Kidney (tissue), 14 donors: Measurements from ENCODE around the gene INPP5D. TPM values are rescaled to one million over a fixed set of nuclear protein-coding genes. Genes with fewer than 3 reads are reported as not detected.

Experiments used
- DNase-seq, 5 donors: peaks; one replicate each; pipeline ENCODE4 v3.0.0-alpha.2; 2013 to 2020
- FAIRE-seq: peaks from 2 replicates; lab custom pipeline; 2012; peaks lifted over from hg19 to GRCh38; lab: Jason Lieb, UNC
- H3K27ac ChIP-seq, 2 donors: one replicate each; pipeline ENCODE4 v1.7.0; 2013; ENCODE audit warnings: low read depth in 2 of 2, low read length in 2 of 2, inconsistent platforms in 1 of 2
- H3K27me3 ChIP-seq: one replicate; pipeline ENCODE4 v1.7.1; 2013; ENCODE audit warnings: low read length, inconsistent platforms; ENCODE audit not compliant: control insufficient read depth, insufficient read depth
- H3K36me3 ChIP-seq, 3 donors: one replicate each; pipeline versions ENCODE4 v1.7.0 to v1.7.1; 2013; ENCODE audit warnings: low read length in 3 of 3, control low read depth in 1 of 3, inconsistent platforms in 1 of 3; ENCODE audit not compliant: insufficient read depth in 3 of 3, control insufficient read depth in 2 of 3
- H3K4me1 ChIP-seq, 3 donors: one replicate each; pipeline versions ENCODE4 v1.7.0 to v1.7.1; 2013; ENCODE audit warnings: low read length in 3 of 3, inconsistent platforms in 1 of 3, low read depth in 1 of 3; ENCODE audit not compliant: control insufficient read depth in 2 of 3, insufficient read depth in 2 of 3
- H3K4me3 ChIP-seq, 3 donors: one replicate each; pipeline versions ENCODE4 v1.7.0 to v1.8.1; 2013; ENCODE audit warnings: low read length in 3 of 3, control low read depth in 1 of 3, inconsistent platforms in 1 of 3
- H3K9ac ChIP-seq, 3 donors: one replicate each; pipeline versions ENCODE4 v1.7.0 to v1.7.1; 2013; ENCODE audit warnings: low read length in 3 of 3, control low read depth in 1 of 3, inconsistent platforms in 1 of 3
- H3K9me3 ChIP-seq, 3 donors: one replicate each; pipeline versions ENCODE4 v1.7.0 to v1.7.1; 2013; ENCODE audit warnings: low read length in 3 of 3, control low read depth in 1 of 3, inconsistent platforms in 1 of 3; ENCODE audit not compliant: control insufficient read depth in 2 of 3, insufficient read depth in 1 of 3
- intact Hi-C: fragments of 100-400 bp; cut with DNase I; formaldehyde crosslinking; loops from one replicate; pipeline ENCODE4 v1.11.1; 2022
- polyA plus RNA-seq: library from polyadenylated mRNA; stranded (reverse); fragments of 350-450 nt; fragmentation: Illumina TruSeq; extraction: RNeasy Lipid Tissue Mini Kit (QIAGEN cat#74804); gene quantifications from one replicate; pipeline ENCODE4 v1.2.3, GENCODE V29; 2014; ENCODE audit warnings: low read depth, low replicate concordance; ENCODE audit not compliant: insufficient read depth
- total RNA-seq: library from RNA; stranded (reverse); fragmentation: NEBNext Ultra II Directional; extraction: Animal tissue kit (Norgen Biotek cat#: 25700); gene quantifications from one replicate; pipeline ENCODE4 v1.2.1, GENCODE V29; 2021
- TF ChIP-seq, protein P1 (sequence below): IDR thresholded peaks from 3 replicates; pipeline ENCODE4 v1.5.1; 2012; ENCODE audit warnings: mild to moderate bottlenecking, moderate library complexity, borderline replicate concordance; ENCODE audit not compliant: insufficient read depth; ENCODE audit errors: extremely low read depth
- donor health status: control.
- donor health status: control.
- donor health status: control.
- donor health status: control.
- donor health status: control.
- donor health status: DM: yes; HTN: yes; CAD: no.
- donor health status: Normal renal cell carcinoma (clear cell type).

Gene INPP5D
- total and polyA plus RNA-seq, 2 donors from 2014 or later: 2.6 to 29.6 TPM

DNA sequence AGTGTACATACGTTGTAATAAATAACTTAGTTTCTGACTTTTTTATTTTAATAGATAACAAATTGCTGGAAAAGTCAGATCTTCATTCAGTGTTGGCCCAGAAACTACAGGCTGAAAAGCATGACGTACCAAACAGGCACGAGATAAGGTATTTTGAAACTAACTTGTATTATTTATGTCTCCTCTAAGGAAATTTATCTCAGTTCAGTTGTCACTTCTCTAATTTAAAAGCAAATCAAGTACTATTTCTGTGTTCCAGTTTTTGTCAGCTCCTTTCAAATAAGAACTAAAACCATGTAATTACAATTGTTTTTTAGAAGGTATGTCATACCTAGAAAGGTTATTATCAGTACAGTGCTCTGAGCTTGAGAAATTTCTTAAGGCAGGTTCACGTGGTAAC, 195.9 kb downstream of the INPP5D start:
- H3K36me3 ChIP-seq: peaks cover 0 to 32% (median 12%) of the 10 kb centered on the region in 3 donors
- H3K9me3 ChIP-seq: no peaks in the 10 kb centered on the region
- H3K27ac ChIP-seq: no peak overlapping the region
- H3K4me1 ChIP-seq: peaks cover 2 to 5% (median 5%) of the 10 kb centered on the region in 3 donors
- DNase-seq (no peak), FAIRE-seq (no peak)
- no peak overlapping the region for H3K9ac ChIP-seq
- H3K27me3 ChIP-seq: no peaks in the 10 kb centered on the region
- intact Hi-C loops: loop anchor here (10.0 kb wide), 1 partner anchor 401 kb away; no protein-coding TSS in a partner anchor
- H3K4me3 ChIP-seq: no peak overlapping the region
- TF ChIP-seq, protein P1, sequence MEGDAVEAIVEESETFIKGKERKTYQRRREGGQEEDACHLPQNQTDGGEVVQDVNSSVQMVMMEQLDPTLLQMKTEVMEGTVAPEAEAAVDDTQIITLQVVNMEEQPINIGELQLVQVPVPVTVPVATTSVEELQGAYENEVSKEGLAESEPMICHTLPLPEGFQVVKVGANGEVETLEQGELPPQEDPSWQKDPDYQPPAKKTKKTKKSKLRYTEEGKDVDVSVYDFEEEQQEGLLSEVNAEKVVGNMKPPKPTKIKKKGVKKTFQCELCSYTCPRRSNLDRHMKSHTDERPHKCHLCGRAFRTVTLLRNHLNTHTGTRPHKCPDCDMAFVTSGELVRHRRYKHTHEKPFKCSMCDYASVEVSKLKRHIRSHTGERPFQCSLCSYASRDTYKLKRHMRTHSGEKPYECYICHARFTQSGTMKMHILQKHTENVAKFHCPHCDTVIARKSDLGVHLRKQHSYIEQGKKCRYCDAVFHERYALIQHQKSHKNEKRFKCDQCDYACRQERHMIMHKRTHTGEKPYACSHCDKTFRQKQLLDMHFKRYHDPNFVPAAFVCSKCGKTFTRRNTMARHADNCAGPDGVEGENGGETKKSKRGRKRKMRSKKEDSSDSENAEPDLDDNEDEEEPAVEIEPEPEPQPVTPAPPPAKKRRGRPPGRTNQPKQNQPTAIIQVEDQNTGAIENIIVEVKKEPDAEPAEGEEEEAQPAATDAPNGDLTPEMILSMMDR: no peak

Other genes starting within 250 kb of the INPP5D start
- gene SNORC, start 190.1 kb upstream of the INPP5D start, total RNA-seq: 2.7 TPM
- gene SNORC, start 190.1 kb upstream of the INPP5D start, polyA plus RNA-seq: 3.3 TPM
- 4.8 TPM for gene NGEF, start 47.1 kb upstream of the INPP5D start, total RNA-seq
- 5.3 TPM for gene NGEF, start 47.1 kb upstream of the INPP5D start, polyA plus RNA-seq
- gene NEU2, start 27.7 kb upstream of the INPP5D start, total RNA-seq: not detected
- gene NEU2, start 27.7 kb upstream of the INPP5D start, polyA plus RNA-seq: not detected
- 30.8 TPM for gene ATG16L1, start 191.3 kb downstream of the INPP5D start, total RNA-seq
- 11.7 TPM for gene ATG16L1, start 191.3 kb downstream of the INPP5D start, polyA plus RNA-seq
- gene SAG, start 247.5 kb downstream of the INPP5D start, total RNA-seq: not detected
- not detected for gene SAG, start 247.5 kb downstream of the INPP5D start, polyA plus RNA-seq